ENCODE measurements around the gene RIMKLA.

RIMKLA gene

GRCh38 chr1:42419126-42419821 lies 38.7 kb downstream of the RIMKLA start:
- no peak overlapping the region for H3K4me3 ChIP-seq (ENCODE audit: low read length)
- DNase-seq (ENCODE audit: low read depth), result no peak
- TF ChIP-seq, protein P1, sequence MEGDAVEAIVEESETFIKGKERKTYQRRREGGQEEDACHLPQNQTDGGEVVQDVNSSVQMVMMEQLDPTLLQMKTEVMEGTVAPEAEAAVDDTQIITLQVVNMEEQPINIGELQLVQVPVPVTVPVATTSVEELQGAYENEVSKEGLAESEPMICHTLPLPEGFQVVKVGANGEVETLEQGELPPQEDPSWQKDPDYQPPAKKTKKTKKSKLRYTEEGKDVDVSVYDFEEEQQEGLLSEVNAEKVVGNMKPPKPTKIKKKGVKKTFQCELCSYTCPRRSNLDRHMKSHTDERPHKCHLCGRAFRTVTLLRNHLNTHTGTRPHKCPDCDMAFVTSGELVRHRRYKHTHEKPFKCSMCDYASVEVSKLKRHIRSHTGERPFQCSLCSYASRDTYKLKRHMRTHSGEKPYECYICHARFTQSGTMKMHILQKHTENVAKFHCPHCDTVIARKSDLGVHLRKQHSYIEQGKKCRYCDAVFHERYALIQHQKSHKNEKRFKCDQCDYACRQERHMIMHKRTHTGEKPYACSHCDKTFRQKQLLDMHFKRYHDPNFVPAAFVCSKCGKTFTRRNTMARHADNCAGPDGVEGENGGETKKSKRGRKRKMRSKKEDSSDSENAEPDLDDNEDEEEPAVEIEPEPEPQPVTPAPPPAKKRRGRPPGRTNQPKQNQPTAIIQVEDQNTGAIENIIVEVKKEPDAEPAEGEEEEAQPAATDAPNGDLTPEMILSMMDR (conservative IDR thresholded peaks at IDR 0.05; ENCODE audit: low read depth, low read length), result no peak

- TF ChIP-seq, protein P1 (conservative IDR thresholded peaks at IDR 0.05; ENCODE audit: low read depth, low read length), result no peak
- no peak for DNase-seq (ENCODE audit: low read depth)
- no peak overlapping the region for H3K4me3 ChIP-seq (ENCODE audit: low read length)
Observed at GRCh38 chr1:42420121-42420520, 39.5 kb downstream of the RIMKLA start.

DNA sequence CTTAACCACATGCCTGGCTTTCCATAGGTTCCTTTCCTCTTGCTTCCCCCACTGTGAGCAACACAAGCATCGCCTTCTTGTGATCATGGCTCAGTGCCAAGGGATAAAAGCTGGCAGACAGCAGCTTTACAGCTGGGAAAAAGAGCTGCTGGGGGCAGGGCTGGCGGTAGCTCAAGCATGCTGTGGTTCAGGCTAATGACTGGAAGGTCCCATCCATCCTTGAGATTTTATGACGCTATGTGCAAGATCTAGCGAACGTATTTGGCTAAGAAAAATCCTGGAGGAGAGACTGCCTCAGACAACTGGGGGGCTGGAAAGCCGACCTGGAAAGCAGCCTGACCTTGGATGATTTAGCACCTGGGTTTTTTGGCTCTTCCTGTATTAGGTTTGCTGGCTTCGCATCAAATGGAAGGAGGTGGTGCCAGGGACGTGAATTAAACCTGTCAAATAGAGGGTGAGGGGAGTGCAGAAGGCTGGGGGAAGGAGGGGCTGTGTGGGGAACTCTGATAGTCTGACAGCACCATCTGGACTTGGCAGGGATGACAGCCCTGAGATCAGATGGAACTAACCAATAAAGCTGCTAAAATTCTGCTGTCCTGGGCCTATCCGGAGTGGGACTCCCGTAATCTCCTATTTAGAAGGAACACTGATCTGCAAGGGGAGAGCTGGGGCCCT lies 40.5 kb downstream of the RIMKLA start:
- H3K4me3 ChIP-seq (ENCODE audit: low read length), result peak overlapping the region; percentile 2
- peak; percentile 98 for DNase-seq (ENCODE audit: low read depth)
- TF ChIP-seq, protein P1 (conservative IDR thresholded peaks at IDR 0.05; ENCODE audit: low read depth, low read length), result no peak

- H3K4me3 ChIP-seq (ENCODE audit: low read length), result no peak overlapping the region
- TF ChIP-seq, protein P1 (conservative IDR thresholded peaks at IDR 0.05; ENCODE audit: low read depth, low read length), result no peak
- DNase-seq (ENCODE audit: low read depth), result no peak
Observed at GRCh38 chr1:42422737-42423136, 42.1 kb downstream of the RIMKLA start.

DNA sequence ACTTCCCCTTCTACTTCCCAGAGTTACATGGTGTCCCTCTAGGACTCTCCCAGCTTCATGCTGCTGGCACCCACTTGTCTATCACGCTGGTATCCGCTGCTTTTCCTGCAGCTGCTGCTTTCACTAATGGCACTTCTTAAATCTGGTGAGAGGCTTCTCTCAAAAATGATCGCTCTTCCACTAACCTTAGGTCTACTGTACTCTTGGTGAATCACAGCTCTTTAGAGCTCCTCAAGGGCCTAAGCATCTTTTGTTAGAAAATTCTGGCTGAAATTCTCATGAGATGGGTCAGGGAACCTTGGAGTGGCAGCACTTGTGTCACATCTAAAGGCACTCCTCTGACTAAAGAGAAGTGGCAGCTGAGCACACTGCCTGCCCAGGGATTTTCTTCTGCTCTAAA lies 43.1 kb downstream of the RIMKLA start:
- DNase-seq (ENCODE audit: low read depth), result no peak
- no peak overlapping the region for H3K4me3 ChIP-seq (ENCODE audit: low read length)
- TF ChIP-seq, protein P1 (conservative IDR thresholded peaks at IDR 0.05; ENCODE audit: low read depth, low read length), result no peak

GRCh38 chr1:42424201-42424600 lies 43.6 kb downstream of the RIMKLA start:
- no peak for DNase-seq (ENCODE audit: low read depth)
- TF ChIP-seq, protein P1 (conservative IDR thresholded peaks at IDR 0.05; ENCODE audit: low read depth, low read length), result no peak
- H3K4me3 ChIP-seq (ENCODE audit: low read length), result no peak overlapping the region

GRCh38 chr1:42427240-42427639 lies 46.6 kb downstream of the RIMKLA start:
- TF ChIP-seq, protein P1 (conservative IDR thresholded peaks at IDR 0.05; ENCODE audit: low read depth, low read length), result no peak
- no peak overlapping the region for H3K4me3 ChIP-seq (ENCODE audit: low read length)
- DNase-seq (ENCODE audit: low read depth), result no peak

All from retinal pigment epithelial cell (primary cell).